Spleen (tissue), 7 donors: ENCODE results near the gene SPINT2.
A peak's percentile ranks its signal among the peaks of the same experiment; 100 is the strongest.

Experiments used
- CTCF ChIP-seq, 11 experiments: fragments of 200-600 bp in 7 of 11; fragments of 450-650 bp in 4 of 11; sonication (generic) in 4 of 11; IDR thresholded peaks in 8 of 11; conservative IDR thresholded peaks in 3 of 11; 1 replicate in 7 of 11; 2 replicates in 4 of 11; pipeline versions ENCODE4 v1.4.0 to v1.8.0; 2016 to 2021; ENCODE audit warnings: antibody characterized with exemption in 11 of 11, inconsistent platforms in 4 of 11, mild to moderate bottlenecking in 1 of 11
- POLR2A ChIP-seq, 3 donors: fragments of 450-650 bp; IDR thresholded peaks; one replicate each; pipeline ENCODE4 v1.5.1; 2017; ENCODE audit warnings: antibody characterized with exemption in 3 of 3, mild to moderate bottlenecking in 1 of 3
- donor health status: DM: no; HTN: no; CAD: no; lungs with moderate emphysema.
- donor health status: DM: no; HTN: no; CAD: no.
- donor health status: DM: no; HTN: no; CAD: no.

GRCh38 chr19:38319421-38320258 is 55.3 kb downstream of the SPINT2 start, which contains the start of gene KCNK6:
- peak in 1 of 11 experiments; percentile 16 for TF ChIP-seq CTCF (IDR thresholded peaks at IDR 0.05 in 8 of 11, conservative IDR thresholded peaks at IDR 0.05 in 3 of 11)
- peak in 1 of 3 donors; percentile 11 for TF ChIP-seq POLR2A (IDR thresholded peaks at IDR 0.05)
